Neural cell (in vitro differentiated cells): Measurements from ENCODE around the gene CLEC4F. TPM values are rescaled to one million over a fixed set of nuclear protein-coding genes. Genes with fewer than 3 reads are reported as not detected.

Source experiments
- H2AFZ ChIP-seq: fragments of 200-600, 300-800 bp; sonication (generic), shearing (Covaris generic); 2 replicates; pipeline ENCODE4 v1.6.0; 2014; ENCODE audit warnings: low read depth, mild to moderate bottlenecking, antibody characterized with exemption, low read length, moderate library complexity
- H3F3A ChIP-seq: fragments of 200-600 bp; shearing (Covaris generic); 2 replicates; pipeline ENCODE4 v1.6.1; 2016; ENCODE audit warnings: mild to moderate bottlenecking, moderate library complexity, mixed read lengths, antibody characterized with exemption, low read length; ENCODE audit not compliant: insufficient read depth, poor library complexity, severe bottlenecking
- H3K27ac ChIP-seq: fragments of 200-600, 300-800 bp; sonication (generic), shearing (Covaris generic); 2 replicates; pipeline ENCODE4 v1.5.1; 2014; ENCODE audit warnings: mild to moderate bottlenecking, low read length, moderate library complexity
- H3K27me3 ChIP-seq: fragments of 300-800, 200-600 bp; sonication (generic), shearing (Covaris generic); 2 replicates; pipeline ENCODE4 v1.6.0; 2014; ENCODE audit warnings: mild to moderate bottlenecking, low read depth, low read length, moderate library complexity; ENCODE audit not compliant: insufficient read depth
- H3K36me3 ChIP-seq: fragments of 300-800, 200-600 bp; sonication (generic), shearing (Covaris generic); 2 replicates; pipeline ENCODE4 v1.5.1; 2014; ENCODE audit warnings: mild to moderate bottlenecking, antibody characterized with exemption, low read length, moderate library complexity; ENCODE audit not compliant: insufficient read depth
- H3K4me2 ChIP-seq: fragments of 300-800, 200-600 bp; sonication (generic), shearing (Covaris generic); 2 replicates; pipeline ENCODE4 v1.6.0; 2014; ENCODE audit warnings: mild to moderate bottlenecking, low read length
- H3K4me3 ChIP-seq: fragments of 300-800, 200-600 bp; sonication (generic), shearing (Covaris generic); 2 replicates; pipeline ENCODE4 v1.5.1; 2014; ENCODE audit warnings: mild to moderate bottlenecking, low read length, moderate library complexity
- H3K79me2 ChIP-seq: fragments of 200-600 bp; shearing (Covaris generic); replicated peaks from 2 replicates; pipeline ENCODE4 v1.6.0; 2014; ENCODE audit warnings: mild to moderate bottlenecking, low read length, moderate library complexity; ENCODE audit not compliant: insufficient read depth
- H3K9ac ChIP-seq: fragments of 300-800, 200-600 bp; sonication (generic), shearing (Covaris generic); 2 replicates; pipeline ENCODE4 v1.6.1; 2016; ENCODE audit warnings: mild to moderate bottlenecking, low read length, mixed read lengths
- H3K9me2 ChIP-seq: fragments of 200-600 bp; shearing (Covaris generic); 2 replicates; pipeline ENCODE4 v1.6.1; 2016; ENCODE audit warnings: mild to moderate bottlenecking, low read length, mixed read lengths; ENCODE audit not compliant: insufficient read depth
- H3K9me3 ChIP-seq: fragments of 200-600, 300-800 bp; sonication (generic), shearing (Covaris generic); 2 replicates; pipeline ENCODE4 v1.6.1; 2016; ENCODE audit warnings: mild to moderate bottlenecking, mixed run types, low read length, moderate library complexity, mixed read lengths
- H4K20me1 ChIP-seq: fragments of 200-600 bp; shearing (Covaris generic); 2 replicates; pipeline ENCODE4 v1.6.1; 2016; ENCODE audit warnings: mild to moderate bottlenecking, mixed run types; ENCODE audit not compliant: insufficient read depth
- EP300 ChIP-seq: fragments of 450-650 bp; conservative IDR thresholded peaks from 2 replicates; pipeline ENCODE4 v1.6.1; 2014; ENCODE audit warnings: antibody characterized with exemption, mild to moderate bottlenecking, moderate library complexity; ENCODE audit not compliant: poor library complexity, severe bottlenecking
- EZH2 ChIP-seq: fragments of 200-600, 300-800 bp; shearing (Covaris generic), sonication (generic); IDR thresholded peaks from 2 replicates; pipeline ENCODE4 v1.6.1; 2014; ENCODE audit warnings: antibody characterized with exemption, low read length, borderline replicate concordance, mild to moderate bottlenecking; ENCODE audit not compliant: insufficient read depth, poor library complexity, severe bottlenecking
- MXI1 ChIP-seq: fragments of 450-650 bp; conservative IDR thresholded peaks from 2 replicates; pipeline ENCODE4 v1.6.1; 2014; ENCODE audit warnings: antibody characterized with exemption, mild to moderate bottlenecking; ENCODE audit not compliant: poor library complexity, severe bottlenecking
- POLR2AphosphoS5 ChIP-seq: IDR thresholded peaks from 2 replicates; pipeline ENCODE4 v1.6.1; 2012
- RAD21 ChIP-seq: fragments of 450-650 bp; conservative IDR thresholded peaks from 2 replicates; pipeline ENCODE4 v1.6.1; 2014; ENCODE audit warnings: antibody characterized with exemption, mild to moderate bottlenecking, moderate library complexity
- SMC3 ChIP-seq: fragments of 450-650 bp; conservative IDR thresholded peaks from 2 replicates; pipeline ENCODE4 v1.6.1; 2014; ENCODE audit warnings: antibody characterized with exemption, mild to moderate bottlenecking, moderate library complexity; ENCODE audit not compliant: poor library complexity
- TAF1 ChIP-seq: IDR thresholded peaks from 2 replicates; pipeline ENCODE4 v1.6.1; 2012; ENCODE audit warnings: low read depth
- polyA plus RNA-seq: library from polyadenylated mRNA; depleted of rRNA; stranded (reverse); fragments of >200 nt; gene quantifications from 2 replicates; pipeline ENCODE4 v1.2.3, GENCODE V29; 2014
- TF ChIP-seq, protein P1 (sequence below): fragments of 450-650 bp; IDR thresholded peaks from 2 replicates; pipeline ENCODE4 v1.5.1; 2014; ENCODE audit warnings: antibody characterized with exemption, mild to moderate bottlenecking, moderate library complexity; ENCODE audit not compliant: poor library complexity, severe bottlenecking
- TF ChIP-seq, protein P2 (sequence below): IDR thresholded peaks from 2 replicates; pipeline ENCODE4 v1.6.1; 2012; ENCODE audit warnings: borderline replicate concordance

CLEC4F gene
- polyA plus RNA-seq, 1 donor from 2014 or later: not detected

DNA sequence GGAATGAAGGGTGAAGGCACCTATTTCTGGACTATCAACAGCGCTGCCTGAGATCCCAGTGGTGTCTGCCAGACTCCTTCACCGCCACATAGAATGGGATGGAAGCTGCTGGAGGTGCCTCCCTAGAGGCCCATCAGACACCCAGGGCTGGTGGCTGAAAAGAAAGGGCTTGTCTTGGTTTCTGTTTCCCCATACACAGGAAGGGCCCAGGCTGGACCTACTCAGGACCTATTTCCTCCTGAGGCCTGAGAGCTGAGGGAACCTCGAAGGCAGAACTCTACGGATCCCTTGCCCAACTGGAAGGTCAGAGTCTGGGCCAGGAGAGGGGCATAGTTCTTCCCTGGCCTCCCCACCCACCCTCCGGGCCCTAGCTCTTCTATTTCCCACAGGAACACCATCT, 2.9 kb upstream of the CLEC4F start:
- Histone ChIP-seq H3K27me3 (no peaks in the 10 kb centered on the region), H3K9me3 (no peaks in the 10 kb centered on the region), H3K36me3 (no peaks in the 10 kb centered on the region), H3K4me2 (no peak overlapping the region), H3K9ac (no peak overlapping the region), H3K79me2 (no peaks in the 10 kb centered on the region), H3K4me3 (no peak overlapping the region), H3K27ac (no peak overlapping the region), H2AFZ (no peak overlapping the region), H3F3A (no peaks in the 10 kb centered on the region), H4K20me1 (no peaks in the 10 kb centered on the region), H3K9me2 (no peaks in the 10 kb centered on the region)
- TF ChIP-seq EP300 (no peak), EZH2 (no peak), POLR2AphosphoS5 (no peak), TAF1 (no peak), RAD21 (no peak), MXI1 (no peak)
- TF ChIP-seq, protein P1, sequence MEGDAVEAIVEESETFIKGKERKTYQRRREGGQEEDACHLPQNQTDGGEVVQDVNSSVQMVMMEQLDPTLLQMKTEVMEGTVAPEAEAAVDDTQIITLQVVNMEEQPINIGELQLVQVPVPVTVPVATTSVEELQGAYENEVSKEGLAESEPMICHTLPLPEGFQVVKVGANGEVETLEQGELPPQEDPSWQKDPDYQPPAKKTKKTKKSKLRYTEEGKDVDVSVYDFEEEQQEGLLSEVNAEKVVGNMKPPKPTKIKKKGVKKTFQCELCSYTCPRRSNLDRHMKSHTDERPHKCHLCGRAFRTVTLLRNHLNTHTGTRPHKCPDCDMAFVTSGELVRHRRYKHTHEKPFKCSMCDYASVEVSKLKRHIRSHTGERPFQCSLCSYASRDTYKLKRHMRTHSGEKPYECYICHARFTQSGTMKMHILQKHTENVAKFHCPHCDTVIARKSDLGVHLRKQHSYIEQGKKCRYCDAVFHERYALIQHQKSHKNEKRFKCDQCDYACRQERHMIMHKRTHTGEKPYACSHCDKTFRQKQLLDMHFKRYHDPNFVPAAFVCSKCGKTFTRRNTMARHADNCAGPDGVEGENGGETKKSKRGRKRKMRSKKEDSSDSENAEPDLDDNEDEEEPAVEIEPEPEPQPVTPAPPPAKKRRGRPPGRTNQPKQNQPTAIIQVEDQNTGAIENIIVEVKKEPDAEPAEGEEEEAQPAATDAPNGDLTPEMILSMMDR: no peak
- TF ChIP-seq, protein P2, sequence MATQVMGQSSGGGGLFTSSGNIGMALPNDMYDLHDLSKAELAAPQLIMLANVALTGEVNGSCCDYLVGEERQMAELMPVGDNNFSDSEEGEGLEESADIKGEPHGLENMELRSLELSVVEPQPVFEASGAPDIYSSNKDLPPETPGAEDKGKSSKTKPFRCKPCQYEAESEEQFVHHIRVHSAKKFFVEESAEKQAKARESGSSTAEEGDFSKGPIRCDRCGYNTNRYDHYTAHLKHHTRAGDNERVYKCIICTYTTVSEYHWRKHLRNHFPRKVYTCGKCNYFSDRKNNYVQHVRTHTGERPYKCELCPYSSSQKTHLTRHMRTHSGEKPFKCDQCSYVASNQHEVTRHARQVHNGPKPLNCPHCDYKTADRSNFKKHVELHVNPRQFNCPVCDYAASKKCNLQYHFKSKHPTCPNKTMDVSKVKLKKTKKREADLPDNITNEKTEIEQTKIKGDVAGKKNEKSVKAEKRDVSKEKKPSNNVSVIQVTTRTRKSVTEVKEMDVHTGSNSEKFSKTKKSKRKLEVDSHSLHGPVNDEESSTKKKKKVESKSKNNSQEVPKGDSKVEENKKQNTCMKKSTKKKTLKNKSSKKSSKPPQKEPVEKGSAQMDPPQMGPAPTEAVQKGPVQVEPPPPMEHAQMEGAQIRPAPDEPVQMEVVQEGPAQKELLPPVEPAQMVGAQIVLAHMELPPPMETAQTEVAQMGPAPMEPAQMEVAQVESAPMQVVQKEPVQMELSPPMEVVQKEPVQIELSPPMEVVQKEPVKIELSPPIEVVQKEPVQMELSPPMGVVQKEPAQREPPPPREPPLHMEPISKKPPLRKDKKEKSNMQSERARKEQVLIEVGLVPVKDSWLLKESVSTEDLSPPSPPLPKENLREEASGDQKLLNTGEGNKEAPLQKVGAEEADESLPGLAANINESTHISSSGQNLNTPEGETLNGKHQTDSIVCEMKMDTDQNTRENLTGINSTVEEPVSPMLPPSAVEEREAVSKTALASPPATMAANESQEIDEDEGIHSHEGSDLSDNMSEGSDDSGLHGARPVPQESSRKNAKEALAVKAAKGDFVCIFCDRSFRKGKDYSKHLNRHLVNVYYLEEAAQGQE: no peak

DNA sequence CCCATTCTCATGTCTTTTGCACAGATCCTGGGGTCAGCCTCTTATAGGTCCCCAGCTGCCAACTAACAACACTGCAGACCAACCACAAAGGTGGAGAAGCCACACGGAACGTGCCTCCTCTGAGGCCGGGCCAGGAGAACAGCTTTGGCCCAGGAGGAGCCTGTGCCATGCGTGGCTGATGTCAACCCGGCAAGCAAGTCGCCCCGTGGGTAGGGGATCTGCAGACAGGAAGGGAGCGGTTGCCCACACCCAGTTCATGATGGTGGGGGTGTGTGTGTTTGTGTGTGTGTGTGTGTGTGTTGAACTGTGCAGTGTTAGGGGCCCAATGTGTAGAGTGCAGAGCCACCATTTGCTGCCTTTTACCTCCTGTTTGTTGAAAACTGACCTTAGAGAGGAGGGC, 2.4 kb upstream of the CLEC4F start:
- H3K27me3 ChIP-seq: no peaks in the 10 kb centered on the region
- H3K9me3 ChIP-seq: no peaks in the 10 kb centered on the region
- no peaks in the 10 kb centered on the region for H3K36me3 ChIP-seq
- no peaks in the 10 kb centered on the region for H3K9me2 ChIP-seq
- H2AFZ ChIP-seq: no peak overlapping the region
- no peak for TF ChIP-seq EZH2
- no peak for TF ChIP-seq MXI1
- no peak for TF ChIP-seq TAF1
- TF ChIP-seq SMC3: no peak
- no peak for TF ChIP-seq RAD21
- TF ChIP-seq, protein P1: no peak
- TF ChIP-seq, protein P2: no peak
- TF ChIP-seq EP300: no peak
- no peak for TF ChIP-seq POLR2AphosphoS5
- H3K4me3 ChIP-seq: no peak overlapping the region
- H3K4me2 ChIP-seq: no peak overlapping the region
- no peak overlapping the region for H3K27ac ChIP-seq
- H4K20me1 ChIP-seq: no peaks in the 10 kb centered on the region
- no peak overlapping the region for H3K9ac ChIP-seq
- no peaks in the 10 kb centered on the region for H3F3A ChIP-seq
- no peaks in the 10 kb centered on the region for H3K79me2 ChIP-seq
